ENCODE data around the gene RNF213.
"Not testable (repeated sequence)": the region's sequence is repeated elsewhere in the genome, so short reads cannot be mapped to it uniquely, and the experiment has no call there.

- not testable (repeated sequence) for TF ChIP-seq CTCF (IDR thresholded peaks at IDR 0.05; ENCODE audit: insufficient read depth, low read length, poor library complexity, severe bottlenecking); EZH2phosphoT487 (conservative IDR thresholded peaks at IDR 0.05; ENCODE audit: low read length)
These were observed 149.9 kb downstream of the RNF213 start for GRCh38 chr17:80410441-80411087.

All from SU-DHL-6 (cell line).